ENCODE results near the gene CYP2W1. TPM values are rescaled to one million over a fixed set of nuclear protein-coding genes. Genes with fewer than 3 reads are reported as not detected.

Gene CYP2W1
- total and polyA plus RNA-seq, 10 of the 15 experiments (the other 5 are each of a cell fraction or from before 2014, with no cell fraction given), result not detected

DNA sequence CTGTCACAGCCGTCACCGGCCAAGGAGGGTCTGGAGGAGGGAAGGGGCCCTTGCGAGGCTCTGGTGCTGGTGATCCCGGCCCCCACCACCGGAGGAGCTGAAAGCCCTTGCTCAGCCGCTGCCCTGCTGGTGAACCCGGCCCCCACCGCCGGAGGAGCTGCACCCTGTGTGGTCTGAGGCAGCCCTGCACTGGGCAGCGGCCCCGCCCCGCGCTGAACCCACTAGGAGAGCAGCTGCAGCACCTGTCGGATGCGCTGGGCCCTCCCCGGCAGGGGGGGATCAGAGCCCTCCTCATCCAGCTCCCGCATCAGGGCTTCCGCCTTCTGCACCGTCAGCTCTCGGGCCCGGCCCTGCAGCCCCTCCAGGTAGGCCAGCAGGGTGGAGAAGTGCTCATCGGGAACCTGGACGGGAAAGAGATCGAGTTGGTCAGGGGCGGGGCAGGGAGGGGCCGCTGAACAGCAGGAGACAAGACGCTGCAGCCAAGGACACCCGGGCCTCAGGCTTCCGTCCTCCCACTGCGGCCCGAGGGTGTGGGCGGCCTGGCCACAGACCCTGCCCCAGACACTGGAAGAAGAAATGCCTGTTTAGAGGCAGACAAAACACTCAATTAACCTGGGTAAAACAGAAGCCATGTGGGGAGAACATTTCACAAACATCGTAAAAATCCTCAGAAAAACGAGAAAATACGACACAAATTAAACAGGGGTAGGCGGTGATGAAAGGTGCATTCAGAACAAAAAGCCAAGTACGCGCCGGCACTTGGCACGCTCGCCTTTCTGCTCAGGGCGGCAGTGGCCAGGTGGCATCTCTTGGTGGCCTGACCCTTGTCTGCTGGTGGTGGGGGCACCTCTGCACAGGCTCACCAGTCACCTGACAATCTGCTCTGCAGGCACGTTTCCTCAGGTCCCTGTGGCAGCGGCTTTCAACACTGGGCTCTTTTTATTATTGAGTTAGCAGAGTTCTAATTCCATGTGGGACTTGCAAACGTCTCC, 14.7 kb downstream of the CYP2W1 start:
- H3K4me1 ChIP-seq (ENCODE audit: control insufficient read depth, insufficient read depth, low read length), result peaks cover 20% of the 10 kb centered on the region
- peaks cover 3 to 9% of the 10 kb centered on the region in 2 experiments; a peak in 3 of 4 replicates for H3K36me3 ChIP-seq (ENCODE audit: control insufficient read depth in 2 of 2, insufficient read depth in 2 of 2, low read length in 1 of 2)
- BruUV-seq (replicated peaks), result no TSS peak
- H3K9me3 ChIP-seq (replicated peaks; ENCODE audit: control insufficient read depth, insufficient read depth, low read length), result no peaks in the 10 kb centered on the region
- TF ChIP-seq, protein P1, sequence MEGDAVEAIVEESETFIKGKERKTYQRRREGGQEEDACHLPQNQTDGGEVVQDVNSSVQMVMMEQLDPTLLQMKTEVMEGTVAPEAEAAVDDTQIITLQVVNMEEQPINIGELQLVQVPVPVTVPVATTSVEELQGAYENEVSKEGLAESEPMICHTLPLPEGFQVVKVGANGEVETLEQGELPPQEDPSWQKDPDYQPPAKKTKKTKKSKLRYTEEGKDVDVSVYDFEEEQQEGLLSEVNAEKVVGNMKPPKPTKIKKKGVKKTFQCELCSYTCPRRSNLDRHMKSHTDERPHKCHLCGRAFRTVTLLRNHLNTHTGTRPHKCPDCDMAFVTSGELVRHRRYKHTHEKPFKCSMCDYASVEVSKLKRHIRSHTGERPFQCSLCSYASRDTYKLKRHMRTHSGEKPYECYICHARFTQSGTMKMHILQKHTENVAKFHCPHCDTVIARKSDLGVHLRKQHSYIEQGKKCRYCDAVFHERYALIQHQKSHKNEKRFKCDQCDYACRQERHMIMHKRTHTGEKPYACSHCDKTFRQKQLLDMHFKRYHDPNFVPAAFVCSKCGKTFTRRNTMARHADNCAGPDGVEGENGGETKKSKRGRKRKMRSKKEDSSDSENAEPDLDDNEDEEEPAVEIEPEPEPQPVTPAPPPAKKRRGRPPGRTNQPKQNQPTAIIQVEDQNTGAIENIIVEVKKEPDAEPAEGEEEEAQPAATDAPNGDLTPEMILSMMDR (IDR thresholded peaks at IDR 0.05 in 2 of 3, conservative IDR thresholded peaks at IDR 0.05 in 1 of 3; ENCODE audit: control insufficient read depth in 2 of 3, extremely low read depth in 1 of 3, insufficient read depth in 1 of 3, low read depth in 3 of 3, low read length in 3 of 3), result peak in 1 of 3 experiments; percentile 16; a peak in 1 of 6 replicates
- TF ChIP-seq NR2C2 (IDR thresholded peaks at IDR 0.05; ENCODE audit: borderline replicate concordance, control insufficient read depth, insufficient read length, low read depth), result no peak
- H2AFZ ChIP-seq (ENCODE audit: control insufficient read depth, low read depth, low read length), result no peak overlapping the region
- no peaks in the 10 kb centered on the region for H3K79me2 ChIP-seq (ENCODE audit: control insufficient read depth, insufficient read depth, low read length)
- ChIA-PET CTCF (interaction anchor here (9.3 kb wide), 1 partner anchor 68 kb away, joined by 280 read pairs; no protein-coding TSS in a partner anchor), POLR2A (interaction anchor here (1.2 kb wide), 1 partner anchor 68 kb away, joined by 4 read pairs; no protein-coding TSS in a partner anchor), RAD21 (ENCODE audit: unreplicated experiment) (interaction anchor here (0.7 to 3.4 kb wide), 3 partner anchors 13 to 67 kb away, joined by 5 to 11 read pairs (median 5); no protein-coding TSS in a partner anchor), SMC1A (ENCODE audit: uncharacterized antibody, unreplicated experiment) (interaction anchor here (1.3 to 6.0 kb wide), 3 partner anchors 24 to 68 kb away, joined by 7 to 71 read pairs (median 7); no protein-coding TSS in a partner anchor)
- no peak overlapping the region for H3K27ac ChIP-seq (ENCODE audit: control insufficient read depth, insufficient read depth)
- H3K9ac ChIP-seq (ENCODE audit: control insufficient read depth, insufficient read depth, low read length), result no peak overlapping the region
- no peaks in the 10 kb centered on the region for H3K27me3 ChIP-seq (replicated peaks in 1 of 2; ENCODE audit: control insufficient read depth in 2 of 2, insufficient read depth in 2 of 2, low read length in 1 of 2)
- no peak for DNase-seq (ENCODE audit: low read depth, low spot score)
- 93% methylated on average over 45 of the region's 45 CpGs for WGBS (ENCODE audit: insufficient coverage, insufficient replicate concordance, low lambda C conversion rate, missing lambda C conversion rate)
- no peak for ATAC-seq
- no peak overlapping the region for H3K4me3 ChIP-seq
- no peaks in the 10 kb centered on the region for H4K20me1 ChIP-seq (ENCODE audit: control insufficient read depth, insufficient read depth)
- H3K4me2 ChIP-seq (ENCODE audit: control insufficient read depth, insufficient read depth), result no peak overlapping the region
- in situ Hi-C loops (cut with MboI), result loop anchor here (5.0 kb wide), 1 partner anchor 65 kb away; no protein-coding TSS in a partner anchor
- intact Hi-C loops (cut with micrococcal nuclease; ENCODE audit: unreplicated experiment), result no loop called here
- no peak for FAIRE-seq
